SH-SY5Y (cell line): ENCODE data around the gene TPM1.
A peak's percentile ranks its signal among the peaks of the same experiment; 100 is the strongest.

Experiments used
- GATA2 ChIP-seq: IDR thresholded peaks from 2 replicates; pipeline ENCODE4 v1.6.1; 2011; ENCODE audit warnings: mild to moderate bottlenecking, low read depth, low read length
- GATA3 ChIP-seq: IDR thresholded peaks from 2 replicates; pipeline ENCODE4 v1.6.1; 2011; ENCODE audit warnings: low read depth, mild to moderate bottlenecking, low read length, moderate library complexity

TPM1 gene

GRCh38 chr15:63025460-63025859 is 17.1 kb upstream of the TPM1 start:
- TF ChIP-seq GATA3 = no peak
- TF ChIP-seq GATA2 = no peak

- TF ChIP-seq GATA2 (no peak), GATA3 (no peak)
These were observed 14.9 kb upstream of the TPM1 start for GRCh38 chr15:63027646-63028045.

DNA sequence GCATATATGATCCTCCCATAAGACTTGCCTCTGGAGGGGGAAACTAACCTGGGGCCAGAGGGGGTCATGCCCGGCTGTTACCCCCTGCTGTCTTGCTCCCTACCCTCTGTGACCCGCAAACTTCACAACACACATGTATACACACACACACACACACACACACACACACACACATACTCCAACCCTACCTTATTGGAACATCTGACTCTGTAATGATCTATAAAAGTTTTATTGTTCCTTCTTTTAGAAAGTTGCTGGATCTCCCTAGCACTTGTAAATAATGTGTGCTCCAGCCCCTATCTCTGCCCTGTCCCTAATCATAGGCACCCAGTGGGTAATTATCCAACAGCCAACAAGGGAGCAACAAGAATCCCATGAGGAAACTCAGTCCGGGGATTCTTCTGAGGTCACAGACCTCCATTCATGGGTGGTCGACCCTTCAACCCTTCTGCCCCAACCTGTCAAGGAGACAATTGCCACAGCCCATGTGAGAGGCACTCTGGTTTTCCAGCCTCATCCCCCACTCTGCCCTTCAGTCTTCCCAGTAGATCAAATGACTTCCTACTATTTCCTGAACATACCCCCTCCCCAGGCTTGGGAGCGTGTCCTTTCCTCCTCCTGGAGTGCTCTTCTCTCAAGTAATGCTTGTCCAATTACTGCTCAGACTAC is 14.0 kb upstream of the TPM1 start:
- TF ChIP-seq GATA3 (no peak), GATA2 (no peak)

- TF ChIP-seq GATA3 = no peak
- no peak for TF ChIP-seq GATA2
These were observed 12.9 kb upstream of the TPM1 start for GRCh38 chr15:63029676-63030075.

- no peak for TF ChIP-seq GATA2
- no peak for TF ChIP-seq GATA3
These were observed 12.4 kb upstream of the TPM1 start for GRCh38 chr15:63030101-63030551.

GRCh38 chr15:63034578-63034977 is 8.0 kb upstream of the TPM1 start:
- no peak for TF ChIP-seq GATA2
- TF ChIP-seq GATA3 = no peak

- TF ChIP-seq GATA2 = no peak
- no peak for TF ChIP-seq GATA3
These were observed 7.3 kb upstream of the TPM1 start for GRCh38 chr15:63035253-63035652.

DNA sequence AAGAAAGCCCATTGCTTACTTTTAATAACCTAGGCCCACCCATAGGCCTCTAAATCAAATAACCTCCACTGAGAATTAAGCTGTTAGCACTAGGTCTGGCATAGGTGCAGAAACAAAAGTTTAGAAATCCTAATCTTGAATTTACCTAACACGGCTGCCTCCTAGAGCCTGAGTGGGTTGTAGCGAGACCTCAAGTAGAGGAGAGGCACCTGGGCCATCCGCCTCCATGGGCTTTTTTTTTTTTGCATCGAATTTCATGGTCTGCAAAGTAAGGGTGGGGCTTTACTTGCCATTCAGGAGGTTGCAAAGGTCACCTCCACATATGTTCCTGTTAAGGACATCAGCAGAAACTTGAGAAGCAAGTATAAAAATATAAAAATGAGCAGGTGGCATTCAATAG is 6.6 kb upstream of the TPM1 start:
- no peak for TF ChIP-seq GATA3
- no peak for TF ChIP-seq GATA2

GRCh38 chr15:63037976-63038720 is 4.4 kb upstream of the TPM1 start:
- TF ChIP-seq GATA2 (no peak), GATA3 (no peak)

DNA sequence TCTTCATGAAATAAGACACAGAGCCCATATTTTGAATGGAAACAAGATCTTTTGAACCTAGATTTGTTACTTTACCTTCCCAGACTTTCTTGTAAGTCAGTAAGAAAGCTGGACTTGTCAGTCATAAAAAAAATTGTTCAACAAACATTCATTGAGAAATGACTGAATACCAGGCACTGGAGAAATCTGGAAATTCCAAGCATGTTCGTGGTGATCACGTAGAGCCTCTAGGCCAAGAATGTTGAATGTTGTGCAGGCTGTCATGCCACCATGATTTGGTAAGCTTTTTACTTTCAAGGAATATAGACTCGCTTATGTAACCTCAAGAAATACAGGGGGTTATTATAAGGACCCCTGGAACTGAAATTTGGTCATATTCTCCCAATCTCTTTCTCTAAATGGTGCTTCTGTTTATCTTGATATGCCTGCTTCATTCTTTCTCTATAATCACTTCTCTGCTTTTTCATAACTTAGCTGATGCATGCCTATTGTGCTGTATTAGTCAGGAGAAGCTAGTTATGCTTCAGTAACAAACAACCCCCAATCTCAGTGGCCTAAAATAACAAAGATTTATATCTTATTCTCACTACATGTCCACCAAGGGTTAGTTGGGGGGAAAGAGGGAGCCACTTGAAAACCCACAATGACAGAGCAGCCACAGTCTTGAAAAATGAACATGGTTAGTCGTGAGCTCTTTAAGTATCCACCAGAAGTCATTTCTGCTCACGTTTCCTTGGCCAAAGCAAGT is 3.4 kb upstream of the TPM1 start:
- TF ChIP-seq GATA3 = no peak
- TF ChIP-seq GATA2 = no peak

DNA sequence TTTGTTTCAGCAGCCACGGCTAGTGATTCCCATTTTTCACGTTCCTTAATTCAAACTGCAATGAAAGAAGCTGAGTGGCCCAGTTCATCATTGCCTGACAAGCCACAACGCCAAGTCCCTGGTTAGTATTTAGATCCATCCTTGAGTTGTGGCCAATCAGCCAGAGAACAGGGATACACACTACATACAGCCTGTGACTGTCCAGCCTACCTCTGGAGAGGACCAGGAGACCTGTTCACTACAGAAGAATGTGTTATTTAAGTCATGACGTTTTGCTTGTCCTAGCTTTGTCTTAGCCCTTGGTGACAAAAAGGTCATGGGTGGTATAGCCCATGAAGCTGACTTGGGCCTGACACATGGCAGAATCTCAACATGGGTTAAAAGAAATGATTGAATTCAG is 2.7 kb upstream of the TPM1 start:
- TF ChIP-seq GATA3 (no peak), GATA2 (no peak)

GRCh38 chr15:63040509-63040908 is 2.0 kb upstream of the TPM1 start:
- TF ChIP-seq GATA3 (no peak), GATA2 (no peak)

DNA sequence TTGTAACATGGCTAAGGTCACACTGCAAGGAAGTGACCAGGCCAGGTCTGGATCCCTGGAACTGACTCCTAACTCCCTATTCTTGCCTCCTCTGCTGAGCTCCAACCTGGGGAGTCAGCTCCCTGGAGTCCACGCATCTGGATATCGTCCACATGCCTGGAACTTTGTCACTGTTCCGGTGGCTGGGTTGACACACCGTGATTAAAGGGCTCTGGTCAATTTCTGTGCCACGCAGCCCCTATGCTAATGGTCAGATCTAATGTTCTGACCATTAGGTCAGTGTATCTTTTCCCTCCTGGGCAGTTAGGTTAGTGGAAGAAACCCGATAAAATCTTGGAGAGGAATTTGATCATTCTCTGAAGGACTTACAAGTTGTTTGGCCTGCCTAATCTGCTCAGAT is 1.6 kb upstream of the TPM1 start:
- TF ChIP-seq GATA2 = peak; percentile 40; the same call in 1 of the 2 replicates
- no peak for TF ChIP-seq GATA3

- TF ChIP-seq GATA2 (no peak), GATA3 (no peak)
These were observed 1.1 kb upstream of the TPM1 start for GRCh38 chr15:63041402-63041973.

- TF ChIP-seq GATA3 (no peak), GATA2 (no peak)
These were observed 359 bp downstream of the TPM1 start for GRCh38 chr15:63042877-63043334.
